Measurements from ENCODE around the gene CDYL.

Gene CDYL

GRCh38 chr6:4774296-4774695, 1.9 kb upstream of the CDYL start:
- no peak for DNase-seq (ENCODE audit: extremely low read depth in 1 of 2, low read depth in 1 of 2)

- DNase-seq (ENCODE audit: extremely low read depth in 1 of 2, low read depth in 1 of 2) = peak; percentile 0 to 3
Measured at GRCh38 chr6:4774715-4775493, 1.3 kb upstream of the CDYL start.

- DNase-seq (ENCODE audit: extremely low read depth in 1 of 2, low read depth in 1 of 2) = peak; percentile 34 to 60
Measured at GRCh38 chr6:4775494-4776130, 592 bp upstream of the CDYL start.

- DNase-seq (ENCODE audit: extremely low read depth in 1 of 2, low read depth in 1 of 2) = peak; percentile 2 to 5
Measured at GRCh38 chr6:4776493-4777393, 539 bp downstream of the CDYL start.

GRCh38 chr6:4777394-4777935, 1.3 kb downstream of the CDYL start:
- no peak for DNase-seq (ENCODE audit: extremely low read depth in 1 of 2, low read depth in 1 of 2)

- DNase-seq (ENCODE audit: extremely low read depth in 1 of 2, low read depth in 1 of 2) = no peak
Measured at GRCh38 chr6:4778086-4778485, 1.9 kb downstream of the CDYL start.

GRCh38 chr6:4780360-4780812, 4.2 kb downstream of the CDYL start:
- no peak for DNase-seq (ENCODE audit: extremely low read depth in 1 of 2, low read depth in 1 of 2)

GRCh38 chr6:4781426-4781825, 5.2 kb downstream of the CDYL start:
- no peak for DNase-seq (ENCODE audit: extremely low read depth in 1 of 2, low read depth in 1 of 2)

GRCh38 chr6:4781967-4782575, 5.9 kb downstream of the CDYL start:
- no peak for DNase-seq (ENCODE audit: extremely low read depth in 1 of 2, low read depth in 1 of 2)

- DNase-seq (ENCODE audit: extremely low read depth in 1 of 2, low read depth in 1 of 2) = no peak
Measured at GRCh38 chr6:4786996-4787395, 10.8 kb downstream of the CDYL start.

- no peak for DNase-seq (ENCODE audit: extremely low read depth in 1 of 2, low read depth in 1 of 2)
Measured at GRCh38 chr6:4788482-4788881, 12.3 kb downstream of the CDYL start.

- no peak for DNase-seq (ENCODE audit: extremely low read depth in 1 of 2, low read depth in 1 of 2)
Measured at GRCh38 chr6:4788953-4789584, 12.9 kb downstream of the CDYL start.

- DNase-seq (ENCODE audit: extremely low read depth in 1 of 2, low read depth in 1 of 2) = no peak
Measured at GRCh38 chr6:4790158-4790899, 14.1 kb downstream of the CDYL start.

GRCh38 chr6:4794140-4794707, 18.0 kb downstream of the CDYL start:
- no peak for DNase-seq (ENCODE audit: extremely low read depth in 1 of 2, low read depth in 1 of 2)

GRCh38 chr6:4797587-4797986, 21.4 kb downstream of the CDYL start:
- DNase-seq (ENCODE audit: extremely low read depth in 1 of 2, low read depth in 1 of 2) = no peak

GRCh38 chr6:4799912-4800311, 23.7 kb downstream of the CDYL start:
- no peak for DNase-seq (ENCODE audit: extremely low read depth in 1 of 2, low read depth in 1 of 2)

GRCh38 chr6:4800662-4801061, 24.5 kb downstream of the CDYL start:
- DNase-seq (ENCODE audit: extremely low read depth in 1 of 2, low read depth in 1 of 2) = no peak

- DNase-seq (ENCODE audit: extremely low read depth in 1 of 2, low read depth in 1 of 2) = no peak
Measured at GRCh38 chr6:4801491-4802110, 25.4 kb downstream of the CDYL start.
